Parathyroid adenoma (tissue), 2 donors: ENCODE measurements around the gene TUBB8B.
"Not testable (repeated sequence)": the region's sequence is repeated elsewhere in the genome, so short reads cannot be mapped to it uniquely, and the experiment has no call there.

Experiments used
- H2AFZ ChIP-seq: fragments of 300-600 bp; sonication (generic); one replicate; pipeline ENCODE4 v1.7.0; 2017; ENCODE audit warnings: antibody characterized with exemption, mild to moderate bottlenecking
- H3K27ac ChIP-seq: fragments of 300-600 bp; sonication (generic); one replicate; pipeline ENCODE4 v1.7.0; 2017
- H3K27me3 ChIP-seq: fragments of 300-600 bp; sonication (generic); one replicate; pipeline ENCODE4 v1.7.0; 2017; ENCODE audit warnings: low read length; ENCODE audit not compliant: control insufficient read depth, insufficient read depth
- H3K36me3 ChIP-seq: fragments of 300-600 bp; sonication (generic); one replicate; pipeline ENCODE4 v1.7.0; 2017; ENCODE audit warnings: low read length; ENCODE audit not compliant: control insufficient read depth, insufficient read depth
- H3K4me1 ChIP-seq: fragments of 300-600 bp; sonication (generic); one replicate; pipeline ENCODE4 v1.7.0; 2017; ENCODE audit warnings: control low read depth
- H3K4me2 ChIP-seq: fragments of 300-600 bp; sonication (generic); one replicate; pipeline ENCODE4 v1.7.0; 2017; ENCODE audit warnings: low read length
- H3K4me3 ChIP-seq: fragments of 300-600 bp; sonication (generic); one replicate; pipeline ENCODE4 v1.7.0; 2017; ENCODE audit warnings: low read depth, low read length
- H3K79me2 ChIP-seq: fragments of 300-600 bp; sonication (generic); one replicate; pipeline ENCODE4 v1.7.0; 2017; ENCODE audit warnings: control low read depth
- H3K9ac ChIP-seq: fragments of 300-600 bp; sonication (generic); one replicate; pipeline ENCODE4 v1.7.0; 2017; ENCODE audit warnings: mild to moderate bottlenecking
- H3K9me3 ChIP-seq: fragments of 300-600 bp; sonication (generic); one replicate; pipeline ENCODE4 v1.7.0; 2017; ENCODE audit warnings: low read length; ENCODE audit not compliant: control insufficient read depth
- donor health status: primary hyperparathyroidism.

The TUBB8B gene

GRCh38 chr18:82626-83209 lies 33.3 kb upstream of the TUBB8B start:
- not testable (repeated sequence) for H3K27me3 ChIP-seq, H3K4me1 ChIP-seq, H3K79me2 ChIP-seq, H3K27ac ChIP-seq, H3K9me3 ChIP-seq, H3K36me3 ChIP-seq, H3K4me3 ChIP-seq, H2AFZ ChIP-seq, H3K9ac ChIP-seq, H3K4me2 ChIP-seq

GRCh38 chr18:80881-81280 lies 31.5 kb upstream of the TUBB8B start:
- not testable (repeated sequence) for H2AFZ ChIP-seq, H3K4me2 ChIP-seq, H3K9ac ChIP-seq, H3K27me3 ChIP-seq, H3K4me1 ChIP-seq, H3K36me3 ChIP-seq, H3K9me3 ChIP-seq, H3K79me2 ChIP-seq, H3K4me3 ChIP-seq, H3K27ac ChIP-seq

- not testable (repeated sequence) for H3K27me3 ChIP-seq, H3K9me3 ChIP-seq, H3K9ac ChIP-seq, H3K27ac ChIP-seq, H3K4me3 ChIP-seq, H3K79me2 ChIP-seq, H3K36me3 ChIP-seq, H3K4me2 ChIP-seq, H3K4me1 ChIP-seq, H2AFZ ChIP-seq
Measured at GRCh38 chr18:80202-80601, 30.8 kb upstream of the TUBB8B start.

GRCh38 chr18:75525-76160 lies 26.2 kb upstream of the TUBB8B start:
- not testable (repeated sequence) for H3K4me1 ChIP-seq, H3K27me3 ChIP-seq, H3K4me3 ChIP-seq, H3K79me2 ChIP-seq, H3K4me2 ChIP-seq, H3K36me3 ChIP-seq, H3K9me3 ChIP-seq, H3K27ac ChIP-seq, H2AFZ ChIP-seq, H3K9ac ChIP-seq

GRCh38 chr18:73181-73777 lies 23.9 kb upstream of the TUBB8B start:
- not testable (repeated sequence) for H3K27ac ChIP-seq

GRCh38 chr18:67701-68100 lies 18.3 kb upstream of the TUBB8B start:
- H3K4me2 ChIP-seq = not testable (repeated sequence)

More at GRCh38 chr18:73181-73777, 23.9 kb upstream of the TUBB8B start:
- H3K4me2 ChIP-seq, H3K4me3 ChIP-seq, H3K9ac ChIP-seq, H3K27me3 ChIP-seq, H3K36me3 ChIP-seq, H3K9me3 ChIP-seq, H3K79me2 ChIP-seq, H3K4me1 ChIP-seq, H2AFZ ChIP-seq: not testable (repeated sequence)

GRCh38 chr18:64279-64678 lies 14.9 kb upstream of the TUBB8B start:
- H3K4me1 ChIP-seq, H3K27me3 ChIP-seq, H3K4me2 ChIP-seq, H3K27ac ChIP-seq, H3K9me3 ChIP-seq, H2AFZ ChIP-seq, H3K79me2 ChIP-seq, H3K4me3 ChIP-seq, H3K9ac ChIP-seq, H3K36me3 ChIP-seq: not testable (repeated sequence)

More at GRCh38 chr18:67701-68100, 18.3 kb upstream of the TUBB8B start:
- not testable (repeated sequence) for H3K27ac ChIP-seq, H3K9me3 ChIP-seq, H3K9ac ChIP-seq, H2AFZ ChIP-seq, H3K36me3 ChIP-seq, H3K4me1 ChIP-seq, H3K27me3 ChIP-seq, H3K4me3 ChIP-seq, H3K79me2 ChIP-seq

GRCh38 chr18:63656-64055 lies 14.2 kb upstream of the TUBB8B start:
- H3K36me3 ChIP-seq, H3K4me2 ChIP-seq, H3K4me1 ChIP-seq, H3K27ac ChIP-seq, H2AFZ ChIP-seq, H3K27me3 ChIP-seq, H3K9ac ChIP-seq, H3K79me2 ChIP-seq, H3K9me3 ChIP-seq, H3K4me3 ChIP-seq: not testable (repeated sequence)

- not testable (repeated sequence) for H3K27me3 ChIP-seq, H3K9ac ChIP-seq, H3K9me3 ChIP-seq
Measured at GRCh38 chr18:54388-54787, 5.0 kb upstream of the TUBB8B start.

GRCh38 chr18:48696-49095 lies 719 bp downstream of the TUBB8B start:
- H3K9me3 ChIP-seq, H3K27ac ChIP-seq, H3K4me3 ChIP-seq, H3K36me3 ChIP-seq, H2AFZ ChIP-seq, H3K9ac ChIP-seq, H3K27me3 ChIP-seq, H3K4me1 ChIP-seq, H3K4me2 ChIP-seq, H3K79me2 ChIP-seq: not testable (repeated sequence)

More at GRCh38 chr18:54388-54787, 5.0 kb upstream of the TUBB8B start:
- H3K27ac ChIP-seq, H3K4me1 ChIP-seq, H3K36me3 ChIP-seq, H3K4me2 ChIP-seq, H3K79me2 ChIP-seq, H2AFZ ChIP-seq, H3K4me3 ChIP-seq: not testable (repeated sequence)

GRCh38 chr18:13177-13576 lies 36.2 kb downstream of the TUBB8B start:
- not testable (repeated sequence) for H3K4me1 ChIP-seq, H3K27me3 ChIP-seq, H3K27ac ChIP-seq, H3K9ac ChIP-seq, H3K4me2 ChIP-seq, H2AFZ ChIP-seq, H3K36me3 ChIP-seq, H3K79me2 ChIP-seq, H3K4me3 ChIP-seq, H3K9me3 ChIP-seq
